ENCODE data around the gene EYA3.
A peak's percentile ranks its signal among the peaks of the same experiment; 100 is the strongest.

EYA3 gene

DNA sequence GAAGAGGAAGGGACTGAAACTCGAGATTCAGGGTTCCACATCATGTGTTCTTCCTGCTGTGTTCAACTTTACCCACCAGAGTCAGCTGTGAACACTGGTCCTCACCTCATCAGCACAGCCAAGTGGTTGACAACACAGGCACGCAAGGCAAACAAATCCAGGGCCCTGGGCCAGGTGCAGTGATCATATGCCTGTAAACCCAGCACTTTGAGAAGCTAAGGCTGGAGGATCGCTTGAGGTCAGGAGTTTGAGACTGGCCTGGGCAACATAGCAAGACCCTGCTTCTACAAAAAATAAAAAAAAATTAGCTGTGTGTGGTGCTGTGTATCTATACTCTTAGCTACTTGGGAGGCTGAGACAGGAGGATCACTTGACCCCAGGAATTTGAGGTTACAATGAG is 137.0 kb downstream of the EYA3 start:
- peak in 1 of 10 donors; percentile 53 for DNase-seq

GRCh38 chr1:27949027-27949426 is 139.4 kb downstream of the EYA3 start:
- peak in 1 of 10 donors; percentile 24 for DNase-seq
- intact Hi-C loops (cut with DNase I): no loop called here

More for the DNA sequence above, 137.0 kb downstream of the EYA3 start:
- intact Hi-C loops (cut with DNase I): no loop called here

DNA sequence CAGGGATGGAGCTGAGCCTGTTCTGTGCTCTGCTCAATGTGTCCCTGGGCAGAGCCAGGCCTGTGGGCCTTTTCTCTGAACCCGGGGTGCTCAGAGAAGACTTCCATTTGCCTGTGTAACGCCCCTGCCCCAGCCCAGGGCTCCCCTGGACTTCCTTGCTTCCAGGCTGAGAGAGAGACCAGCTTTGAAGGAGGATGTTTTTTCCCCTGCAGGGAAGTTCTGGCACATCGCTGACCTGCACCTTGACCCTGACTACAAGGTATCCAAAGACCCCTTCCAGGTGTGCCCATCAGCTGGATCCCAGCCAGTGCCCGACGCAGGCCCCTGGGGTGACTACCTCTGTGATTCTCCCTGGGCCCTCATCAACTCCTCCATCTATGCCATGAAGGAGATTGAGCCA is 143.4 kb downstream of the EYA3 start:
- intact Hi-C loops (cut with DNase I): no loop called here
- DNase-seq: peak in 1 of 10 donors; percentile 55

DNA sequence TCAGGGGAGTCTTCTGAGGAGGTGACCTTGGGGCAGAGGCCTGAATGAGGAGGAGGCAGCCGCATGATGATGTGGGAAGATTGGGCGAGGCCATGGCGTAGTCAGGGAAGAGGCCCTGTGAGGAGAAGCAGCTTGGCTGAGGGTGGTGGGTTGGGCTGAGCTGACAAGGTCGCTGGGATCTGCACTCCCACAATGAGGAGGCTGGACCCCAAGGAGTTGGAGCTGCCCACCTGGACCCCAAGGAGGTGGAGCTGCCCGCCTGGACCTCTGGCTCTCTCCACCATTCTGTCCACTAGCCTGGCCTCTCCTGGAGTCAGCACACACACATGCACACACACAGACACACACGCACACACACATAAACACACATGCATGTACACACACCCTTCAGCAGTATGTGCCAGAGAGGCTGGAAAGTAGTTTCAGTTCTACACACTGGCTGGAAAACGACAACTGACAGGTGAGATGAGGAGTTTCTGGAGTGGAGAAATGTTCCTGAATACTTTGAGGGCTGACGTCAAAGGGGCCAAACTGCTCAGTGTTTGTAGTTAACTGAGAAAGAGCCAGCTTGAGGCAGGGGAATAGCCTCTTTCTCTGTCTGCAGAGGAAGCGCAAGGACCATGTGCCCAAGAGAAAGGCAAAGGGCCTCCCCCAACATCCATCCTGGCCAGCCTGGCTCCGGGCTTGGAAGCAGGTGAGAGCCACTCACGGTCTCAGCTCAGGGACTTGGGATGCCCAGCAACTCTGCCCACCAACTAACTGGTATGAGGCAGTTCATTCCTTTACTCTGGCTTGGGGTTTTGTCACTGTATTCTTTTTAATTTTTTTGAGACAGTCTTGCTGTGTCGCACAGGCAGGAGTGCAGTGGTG is 146.5 kb downstream of the EYA3 start:
- intact Hi-C loops (cut with DNase I): no loop called here
- peak in 1 of 10 donors; percentile 72 for DNase-seq

DNA sequence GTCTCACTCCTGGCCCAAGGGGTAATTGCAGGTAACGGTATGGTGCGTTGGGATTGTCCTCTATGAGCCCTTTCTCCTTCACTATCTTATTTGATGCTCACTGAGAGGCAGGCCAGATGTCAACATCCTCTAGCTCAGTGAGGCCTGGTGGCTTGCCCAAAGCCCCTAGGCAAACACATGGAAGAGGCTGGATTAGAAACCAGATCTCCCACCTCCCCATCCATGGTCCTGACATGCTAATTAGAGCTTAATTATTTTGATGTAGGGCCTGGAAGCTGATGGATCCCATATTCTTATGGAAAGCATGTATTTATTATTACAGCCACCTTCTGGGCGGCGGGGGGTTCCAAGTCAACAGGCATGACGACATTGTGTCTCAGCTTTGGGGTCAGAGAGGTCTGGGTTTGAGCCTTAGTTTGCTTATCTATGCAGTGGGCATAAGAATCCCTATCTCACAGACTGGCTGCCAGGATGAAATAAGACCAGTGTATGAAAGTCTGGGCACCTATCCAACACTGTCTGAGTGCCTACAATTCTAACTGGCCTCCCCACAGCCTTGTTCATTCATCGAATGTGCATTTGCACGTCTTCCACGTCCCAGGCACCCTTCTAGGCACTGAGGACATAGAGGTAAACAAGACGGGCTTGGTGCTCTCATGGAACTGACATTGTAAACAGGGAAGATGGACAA is 147.4 kb downstream of the EYA3 start:
- intact Hi-C loops (cut with DNase I): no loop called here
- DNase-seq: peak in 1 of 10 donors; percentile 28

GRCh38 chr1:27940297-27940696 is 148.1 kb downstream of the EYA3 start:
- DNase-seq: peak in 2 of 10 donors; percentile 33 to 78
- intact Hi-C loops (cut with DNase I): no loop called here

DNA sequence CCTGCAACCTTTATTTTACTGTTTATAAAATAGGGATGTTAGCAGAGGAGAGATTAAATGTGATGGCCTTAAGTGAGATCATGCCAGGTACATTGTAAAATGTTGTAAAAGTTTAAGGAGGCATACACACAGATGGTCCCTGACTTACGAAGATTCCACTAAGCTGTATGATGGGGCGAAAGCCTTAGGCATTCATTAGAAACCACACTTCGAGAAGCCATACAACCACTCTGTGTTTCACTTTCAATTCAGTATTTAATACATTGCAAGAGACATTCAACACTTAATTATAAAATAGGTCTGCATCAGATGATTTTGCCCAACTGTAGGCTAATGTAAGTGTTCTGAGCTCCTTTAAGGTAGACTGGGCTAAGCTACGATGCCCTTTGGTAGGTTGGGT is 149.9 kb downstream of the EYA3 start:
- intact Hi-C loops (cut with DNase I): no loop called here
- no peak for DNase-seq

DNA sequence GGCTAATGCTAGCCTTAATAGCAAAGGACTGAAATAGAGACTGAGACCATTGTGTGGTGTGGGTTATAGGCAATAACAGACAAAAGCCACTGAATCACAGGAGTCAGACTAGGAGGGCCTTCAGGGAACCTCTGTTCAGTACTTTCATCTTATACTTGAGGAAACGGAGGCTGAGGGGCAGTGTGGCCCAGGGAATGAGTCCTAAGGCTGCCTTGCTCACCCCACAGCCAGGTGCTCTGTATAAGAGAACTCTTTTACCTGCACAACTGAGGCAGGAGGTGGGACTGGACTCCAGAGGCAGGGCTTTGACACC is 150.9 kb downstream of the EYA3 start:
- intact Hi-C loops (cut with DNase I): no loop called here

DNA sequence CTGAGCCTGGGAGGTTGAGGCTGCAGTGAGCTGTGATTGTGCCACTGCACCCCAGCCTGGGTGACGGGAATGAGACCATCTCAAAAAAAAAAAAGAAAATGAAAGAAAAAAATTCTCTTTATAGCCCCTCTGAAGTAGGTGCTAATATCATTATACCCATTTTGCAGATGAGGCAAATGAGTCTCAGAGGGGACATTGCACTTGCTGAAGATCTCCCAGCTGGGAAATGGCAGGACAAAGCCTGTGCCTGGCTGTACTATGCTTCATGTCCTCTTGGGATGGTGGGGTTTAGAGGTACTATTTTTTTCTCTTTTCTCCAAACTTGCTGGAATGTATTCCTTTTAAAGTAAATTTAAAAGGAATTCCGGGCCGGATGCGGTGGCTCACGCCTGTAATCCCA is 152.0 kb downstream of the EYA3 start:
- intact Hi-C loops (cut with DNase I): no loop called here
- peak in 1 of 10 donors; percentile 62 for DNase-seq

More for the DNA sequence above, 150.9 kb downstream of the EYA3 start:
- DNase-seq: no peak

GRCh38 chr1:27935721-27936120 is 152.7 kb downstream of the EYA3 start:
- peak in 1 of 10 donors; percentile 46 for DNase-seq
- intact Hi-C loops (cut with DNase I): no loop called here

DNA sequence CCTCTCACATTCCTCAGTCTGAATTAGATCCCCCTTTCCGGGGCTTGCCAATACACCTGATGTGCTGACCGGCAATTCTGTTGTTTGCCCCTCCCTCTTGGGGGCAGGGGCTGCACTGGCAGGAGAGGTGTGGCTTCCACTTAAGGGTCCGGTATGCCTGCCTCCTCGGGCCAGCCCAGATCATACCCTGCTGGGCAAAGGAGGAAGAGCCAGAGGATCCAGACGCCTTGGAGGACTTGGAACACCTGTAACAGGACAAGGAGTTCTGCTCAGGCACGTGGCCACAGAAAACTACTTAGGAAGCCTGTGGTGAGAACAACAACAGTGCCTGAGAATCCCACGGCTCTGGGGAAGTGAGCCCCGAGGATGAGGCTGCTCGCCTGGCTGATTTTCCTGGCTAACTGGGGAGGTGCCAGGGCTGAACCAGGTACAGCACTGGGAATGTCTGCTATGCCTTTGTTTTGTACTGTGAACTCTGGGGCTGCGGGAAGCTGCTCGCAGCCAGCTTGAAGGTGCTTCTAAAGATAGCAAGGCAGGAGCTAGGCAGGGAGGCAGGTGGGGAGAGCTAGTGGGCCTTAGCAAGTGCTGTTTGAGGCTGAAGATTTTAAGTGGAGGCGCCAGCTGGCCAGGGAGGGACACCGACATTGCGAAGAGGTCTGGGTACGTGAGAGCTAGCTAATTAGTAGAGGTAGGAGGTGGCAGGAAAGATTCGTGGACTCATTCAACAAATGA is 153.4 kb downstream of the EYA3 start, which contains the start of gene SMPDL3B:
Gene SMPDL3B, plus strand, starts transcription at position 183 of the 732 bp plus-strand sequence. Its CDS starts 184 bp downstream, at position 367.
- intact Hi-C loops (cut with DNase I): no loop called here
- peak in 1 of 10 donors; percentile 63 for DNase-seq

GRCh38 chr1:27931759-27932158 is 156.7 kb downstream of the EYA3 start:
- no peak for DNase-seq
- intact Hi-C loops (cut with DNase I): no loop called here

GRCh38 chr1:27931184-27931583 is 157.2 kb downstream of the EYA3 start:
- intact Hi-C loops (cut with DNase I): no loop called here

GRCh38 chr1:27928216-27928954 is 160.0 kb downstream of the EYA3 start:
- intact Hi-C loops (cut with DNase I): no loop called here
- peak in 1 of 10 donors; percentile 46 for DNase-seq

More at GRCh38 chr1:27931184-27931583, 157.2 kb downstream of the EYA3 start:
- peak in 1 of 10 donors; percentile 26 for DNase-seq

- DNase-seq: no peak
- intact Hi-C loops (cut with DNase I): no loop called here
Observed at GRCh38 chr1:27922272-27922671, 166.1 kb downstream of the EYA3 start.

All from posterior cingulate gyrus (tissue), 11 donors.